Measurements from ENCODE around the gene LACTBL1. TPM values are rescaled to one million over a fixed set of nuclear protein-coding genes. Genes with fewer than 3 reads are reported as not detected.

The LACTBL1 gene
- total and polyA plus RNA-seq, 12 donors, result not detected

DNA sequence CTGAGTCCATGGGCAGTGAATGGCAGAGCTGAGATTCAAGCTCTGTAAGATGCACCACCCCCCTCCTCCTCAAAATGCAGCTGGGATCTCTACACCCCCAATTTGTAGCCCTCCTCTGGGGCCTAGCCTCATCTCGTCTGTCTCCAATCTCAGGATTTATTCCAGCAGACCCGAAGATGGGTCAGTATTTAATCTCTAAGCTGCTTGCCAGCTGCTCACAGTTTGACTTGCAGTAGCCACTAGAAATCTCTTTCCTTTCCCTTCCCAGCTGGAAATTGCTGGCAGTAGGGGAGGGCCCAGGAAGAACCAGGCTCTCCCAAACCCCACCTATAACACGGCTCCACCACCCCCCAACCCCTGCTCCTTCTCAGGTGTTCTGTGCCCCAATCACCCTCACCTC is 1.5 kb downstream of the LACTBL1 start:
- intact Hi-C loops (cut with DNase I), result loop anchor here in 3 of 10 donors (10.0 kb wide), 2 partner anchors 124 to 304 kb away; no protein-coding TSS in a partner anchor
- DNase-seq (no peak), ATAC-seq (no peak)
- 50 to 61% methylated on average over 3 of the region's 3 CpGs for WGBS, 2 donors
- Histone ChIP-seq H3K27ac (no peak overlapping the region), H3K27me3 (peaks cover 0 to 82% (median 27%) of the 10 kb centered on the region in 7 donors), H3K36me3 (no peaks in the 10 kb centered on the region), H3K4me3 (no peak overlapping the region), H3K9me3 (peaks cover 0 to 11% (median 6%) of the 10 kb centered on the region in 11 donors), H3K4me1 (peaks cover 0 to 4% (median 0%) of the 10 kb centered on the region in 9 donors)
- TF ChIP-seq, protein P1, sequence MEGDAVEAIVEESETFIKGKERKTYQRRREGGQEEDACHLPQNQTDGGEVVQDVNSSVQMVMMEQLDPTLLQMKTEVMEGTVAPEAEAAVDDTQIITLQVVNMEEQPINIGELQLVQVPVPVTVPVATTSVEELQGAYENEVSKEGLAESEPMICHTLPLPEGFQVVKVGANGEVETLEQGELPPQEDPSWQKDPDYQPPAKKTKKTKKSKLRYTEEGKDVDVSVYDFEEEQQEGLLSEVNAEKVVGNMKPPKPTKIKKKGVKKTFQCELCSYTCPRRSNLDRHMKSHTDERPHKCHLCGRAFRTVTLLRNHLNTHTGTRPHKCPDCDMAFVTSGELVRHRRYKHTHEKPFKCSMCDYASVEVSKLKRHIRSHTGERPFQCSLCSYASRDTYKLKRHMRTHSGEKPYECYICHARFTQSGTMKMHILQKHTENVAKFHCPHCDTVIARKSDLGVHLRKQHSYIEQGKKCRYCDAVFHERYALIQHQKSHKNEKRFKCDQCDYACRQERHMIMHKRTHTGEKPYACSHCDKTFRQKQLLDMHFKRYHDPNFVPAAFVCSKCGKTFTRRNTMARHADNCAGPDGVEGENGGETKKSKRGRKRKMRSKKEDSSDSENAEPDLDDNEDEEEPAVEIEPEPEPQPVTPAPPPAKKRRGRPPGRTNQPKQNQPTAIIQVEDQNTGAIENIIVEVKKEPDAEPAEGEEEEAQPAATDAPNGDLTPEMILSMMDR (IDR thresholded peaks at IDR 0.05), result no peak

DNA sequence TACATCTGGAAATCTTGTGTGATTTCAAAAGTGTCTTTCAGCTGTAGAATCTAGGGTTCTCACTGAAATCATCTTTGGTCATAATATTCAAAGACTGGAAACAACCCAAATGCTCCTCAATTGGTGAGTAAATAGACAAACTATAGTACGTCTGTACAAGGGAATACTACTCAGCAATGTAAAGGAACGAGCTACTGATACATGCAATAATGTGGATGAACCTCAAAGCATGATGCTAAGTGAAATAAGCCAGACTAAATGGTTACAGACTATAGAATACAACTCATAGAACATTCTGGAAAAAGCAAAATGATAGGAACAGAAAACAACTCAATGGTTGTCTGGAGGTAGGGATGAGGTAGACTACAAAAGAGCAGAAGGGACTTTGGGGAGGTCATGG is 2.6 kb downstream of the LACTBL1 start:
- no peak overlapping the region for H3K27ac ChIP-seq
- 87 to 92% methylated on average over 2 of the region's 2 CpGs for WGBS, 2 donors
- no peaks in the 10 kb centered on the region for H3K36me3 ChIP-seq
- peaks cover 0 to 4% (median 0%) of the 10 kb centered on the region in 9 donors for H3K4me1 ChIP-seq
- peaks cover 0 to 74% (median 30%) of the 10 kb centered on the region in 7 donors for H3K27me3 ChIP-seq
- TF ChIP-seq, protein P1 (IDR thresholded peaks at IDR 0.05), result no peak
- H3K9me3 ChIP-seq, result peaks cover 0 to 22% (median 7%) of the 10 kb centered on the region in 11 donors
- intact Hi-C loops (cut with DNase I), result loop anchor here in 3 of 10 donors (10.0 kb wide), 2 partner anchors 125 to 305 kb away; no protein-coding TSS in a partner anchor
- DNase-seq (no peak), ATAC-seq (no peak)
- H3K4me3 ChIP-seq, result no peak overlapping the region

DNA sequence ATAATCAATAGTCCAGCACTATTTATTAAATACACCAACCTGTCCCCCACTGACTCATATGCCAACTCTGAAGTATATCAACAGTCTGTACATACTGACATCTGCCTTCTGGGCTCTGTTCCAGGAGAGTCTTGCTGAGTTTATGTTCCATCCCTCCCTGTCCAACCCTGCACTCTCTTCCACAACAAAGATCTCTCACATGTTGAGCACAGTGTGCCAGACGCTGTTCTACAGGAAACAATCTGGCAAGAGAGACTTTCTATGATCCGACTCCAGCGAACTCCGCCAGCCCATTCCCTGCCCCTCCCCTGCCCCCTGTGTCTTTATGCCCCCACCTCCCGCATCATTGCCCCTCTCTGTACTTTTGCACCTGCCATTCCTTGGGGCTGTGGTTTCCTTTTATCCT is 3.4 kb downstream of the LACTBL1 start:
- peaks cover 0 to 76% (median 38%) of the 10 kb centered on the region in 7 donors for H3K27me3 ChIP-seq
- no peak overlapping the region for H3K27ac ChIP-seq
- WGBS, 2 donors, result 6 to 7% methylated on average over 5 of the region's 5 CpGs
- H3K9me3 ChIP-seq, result peaks cover 0 to 24% (median 7%) of the 10 kb centered on the region in 11 donors
- peaks cover 0 to 4% (median 0%) of the 10 kb centered on the region in 9 donors for H3K4me1 ChIP-seq
- no peak overlapping the region for H3K4me3 ChIP-seq
- TF ChIP-seq, protein P1 (IDR thresholded peaks at IDR 0.05), result no peak
- no peaks in the 10 kb centered on the region for H3K36me3 ChIP-seq
- DNase-seq (no peak), ATAC-seq (peak in 6 of 8 donors; percentile 42 to 83 (median 59))
- intact Hi-C loops (cut with DNase I), result no loop called here

DNA sequence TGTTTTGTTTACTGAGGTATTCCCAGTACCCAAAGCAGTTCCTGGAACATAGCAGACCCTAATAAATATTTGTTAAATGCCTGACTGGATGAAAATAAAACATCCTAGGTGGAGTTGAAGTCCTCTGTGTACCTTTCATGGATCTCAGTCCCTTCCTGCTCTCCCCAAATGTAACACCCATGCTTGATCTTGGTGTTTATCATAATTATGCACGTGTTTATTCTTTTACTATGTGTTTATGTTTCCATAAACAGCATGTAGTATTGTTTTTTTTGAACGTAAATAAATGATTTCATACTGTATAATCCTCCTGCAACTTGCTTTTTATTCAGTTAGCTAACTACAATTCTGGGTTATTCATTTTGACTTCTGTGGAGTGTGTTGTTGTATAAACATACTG is 4.8 kb downstream of the LACTBL1 start:
- Histone ChIP-seq H3K4me1 (peaks cover 0 to 4% (median 0%) of the 10 kb centered on the region in 9 donors), H3K9me3 (peaks cover 0 to 24% (median 7%) of the 10 kb centered on the region in 11 donors), H3K4me3 (no peak overlapping the region), H3K27ac (no peak overlapping the region), H3K27me3 (peaks cover 0 to 71% (median 42%) of the 10 kb centered on the region in 7 donors), H3K36me3 (no peaks in the 10 kb centered on the region)
- 50 to 57% methylated on average over 2 of the region's 2 CpGs for WGBS, 2 donors
- ATAC-seq (no peak), DNase-seq (no peak)
- TF ChIP-seq, protein P1 (IDR thresholded peaks at IDR 0.05), result no peak
- intact Hi-C loops (cut with DNase I), result no loop called here

Data from heart right ventricle (tissue), 16 donors.